Stimulated activated CD8-positive, alpha-beta memory T cell treated with anti-CD3 and anti-CD28 coated beads, Interleukin-15, amount 100 ng/mL, for 48 hours (primary cell): ENCODE results near the gene SRCIN1.

Source experiments
- DNase-seq, 2 donors: peaks; one replicate each; pipeline ENCODE4 v3.0.0-alpha.2; 2020; ENCODE audit warnings: low read depth in 2 of 2

SRCIN1 gene

DNA sequence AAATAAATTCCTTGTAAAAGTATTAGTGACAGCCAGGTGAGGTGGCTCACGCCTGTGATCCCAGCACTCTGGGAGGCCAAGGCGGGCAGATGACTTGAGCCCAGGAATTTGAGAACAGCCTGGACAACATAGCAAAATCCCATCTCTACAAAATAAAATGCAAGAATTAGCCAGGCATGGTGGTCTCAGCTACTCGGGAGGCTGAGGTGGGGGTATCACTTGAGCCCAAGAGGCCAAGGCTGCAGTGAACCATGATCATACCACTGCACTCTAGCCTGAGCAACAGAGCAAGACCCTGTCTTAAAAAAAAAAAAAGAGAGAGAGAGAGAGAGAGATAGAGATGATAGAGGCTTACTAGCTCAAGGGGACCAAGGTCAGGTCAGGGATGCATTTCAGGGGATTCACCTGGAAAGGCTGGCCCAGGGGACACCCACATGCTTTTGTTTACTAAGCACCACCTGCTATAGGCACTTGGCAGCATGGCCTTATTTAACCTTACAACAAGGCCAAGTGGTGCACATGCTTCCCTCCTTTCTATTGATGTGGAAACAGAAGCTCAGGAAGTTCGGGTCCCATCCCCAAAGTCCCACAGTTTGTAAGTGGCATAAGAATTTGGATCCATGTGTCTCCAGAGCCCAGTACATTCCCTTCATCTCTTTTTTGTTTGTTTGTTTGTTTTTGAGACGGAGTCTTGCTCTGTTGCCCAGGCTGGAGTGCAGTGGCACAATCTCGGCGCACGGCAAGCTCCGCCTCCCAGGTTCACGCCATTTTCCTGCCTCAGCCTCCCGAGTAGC lies 12.4 kb upstream of the SRCIN1 start:
- no peak for DNase-seq

DNA sequence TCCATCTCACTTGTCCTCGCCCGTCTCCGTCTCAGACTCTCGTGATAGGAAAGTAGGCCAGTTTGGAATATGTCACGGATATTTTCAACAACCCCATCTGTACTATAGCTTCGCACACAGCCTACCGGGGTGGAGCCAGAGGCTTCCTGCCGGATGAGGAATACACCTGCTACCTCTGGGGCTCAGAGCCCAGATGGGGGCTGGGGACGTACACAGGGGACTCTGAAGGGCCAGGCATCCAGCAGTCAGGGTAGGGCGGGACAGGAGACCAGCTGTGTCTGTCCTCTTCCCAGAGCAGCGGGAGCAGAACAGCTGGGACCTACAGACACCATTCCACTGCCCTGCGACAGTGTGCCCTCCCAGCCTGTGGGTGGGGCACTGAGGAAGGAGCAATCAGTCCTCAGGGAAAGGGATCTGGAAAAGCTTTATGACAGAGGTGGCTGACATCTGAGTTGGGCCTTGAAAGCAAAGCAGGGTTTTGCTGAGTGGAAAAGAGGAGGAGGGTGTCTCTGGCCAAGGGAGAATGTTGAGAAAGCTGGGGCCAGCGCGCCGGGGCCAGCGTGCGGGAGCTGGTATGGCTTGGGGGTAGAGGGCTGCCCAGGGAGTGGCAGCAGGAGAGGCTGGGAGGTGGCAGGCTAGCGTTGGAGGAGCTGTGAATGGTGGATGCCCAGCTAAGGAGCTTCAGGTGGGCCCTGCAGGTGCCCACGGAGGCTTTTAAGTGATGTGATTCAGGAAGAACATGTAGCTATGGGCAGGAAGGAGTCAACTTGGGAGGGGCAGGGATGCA lies 11.5 kb upstream of the SRCIN1 start:
- DNase-seq = no peak

DNA sequence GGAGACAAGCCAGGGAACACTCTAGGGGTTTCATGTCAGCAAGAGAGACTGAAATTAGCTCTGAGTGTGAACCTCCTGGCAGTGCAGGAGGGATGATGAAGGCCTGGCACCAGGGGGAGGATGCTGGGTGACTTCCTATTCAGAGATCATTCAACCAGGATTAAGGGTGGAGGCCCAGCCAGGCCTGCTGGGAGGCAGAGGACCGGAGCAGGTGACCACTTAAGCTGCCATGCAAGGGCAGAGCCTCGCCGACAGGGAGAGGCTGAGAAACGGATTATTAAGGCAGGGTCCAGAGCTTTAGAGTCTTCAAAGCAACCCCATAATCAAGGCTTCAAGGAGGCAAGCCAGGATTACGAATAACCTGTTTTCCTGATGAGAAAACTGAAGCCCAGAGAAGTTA lies 10.6 kb upstream of the SRCIN1 start:
- no peak for DNase-seq

DNA sequence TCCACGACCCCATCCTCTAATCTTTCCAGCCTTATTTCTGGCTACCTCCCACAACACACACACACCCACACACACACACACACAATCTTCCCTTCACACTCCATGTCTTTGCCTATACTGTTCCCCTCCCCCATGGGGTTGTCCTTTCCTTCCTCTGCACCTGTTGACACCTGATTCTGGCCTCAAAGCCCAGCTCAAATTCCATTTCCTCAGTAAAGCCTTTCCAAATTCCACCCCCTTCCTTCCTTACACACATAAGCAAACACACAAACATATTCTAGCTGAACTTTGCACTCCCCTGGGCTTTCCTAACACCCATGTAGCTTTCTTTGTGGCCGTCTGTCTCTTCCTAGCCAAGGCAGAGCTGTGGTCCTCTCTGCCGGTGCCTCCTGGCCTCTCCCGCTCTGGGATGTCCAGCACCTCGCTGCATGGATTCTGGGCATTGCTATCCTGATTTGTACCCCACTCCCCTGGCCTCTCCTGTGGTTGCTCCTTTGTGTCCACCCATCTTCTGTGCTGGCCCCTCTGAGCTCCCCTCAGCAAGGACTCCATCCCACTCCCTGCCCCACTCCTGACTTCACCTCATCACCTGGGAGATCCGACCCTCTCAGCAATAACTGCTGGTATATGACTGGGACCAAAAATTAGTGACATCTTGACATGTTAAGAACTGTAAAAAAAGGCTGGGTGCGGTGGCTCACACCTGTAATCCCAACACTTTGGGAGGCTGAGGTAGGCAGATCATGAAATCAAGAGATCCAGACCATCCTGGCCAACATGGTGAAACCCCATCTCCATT lies 8.4 kb upstream of the SRCIN1 start:
- no peak for DNase-seq

DNA sequence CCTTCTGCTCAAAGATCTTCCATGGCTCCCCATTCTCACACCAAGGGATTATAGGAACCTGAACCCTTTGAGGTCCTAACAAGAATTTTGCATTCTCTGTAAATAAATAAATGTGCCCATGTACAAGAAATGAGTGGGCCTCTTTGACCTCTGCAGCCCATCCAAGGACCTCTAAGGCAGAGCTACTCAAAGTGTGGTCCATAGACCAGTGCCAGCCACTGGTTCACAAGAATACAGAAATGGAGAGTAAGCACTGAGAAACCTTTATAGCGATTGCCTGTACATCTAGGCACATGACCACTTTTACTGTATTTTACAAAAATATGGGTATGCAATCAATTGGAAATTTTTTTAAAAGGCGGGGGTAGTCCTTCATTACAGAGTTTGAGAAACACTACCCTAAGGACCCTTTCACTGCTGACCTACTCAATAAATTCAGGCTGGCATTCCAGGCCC lies 7.8 kb upstream of the SRCIN1 start:
- no peak for DNase-seq

DNA sequence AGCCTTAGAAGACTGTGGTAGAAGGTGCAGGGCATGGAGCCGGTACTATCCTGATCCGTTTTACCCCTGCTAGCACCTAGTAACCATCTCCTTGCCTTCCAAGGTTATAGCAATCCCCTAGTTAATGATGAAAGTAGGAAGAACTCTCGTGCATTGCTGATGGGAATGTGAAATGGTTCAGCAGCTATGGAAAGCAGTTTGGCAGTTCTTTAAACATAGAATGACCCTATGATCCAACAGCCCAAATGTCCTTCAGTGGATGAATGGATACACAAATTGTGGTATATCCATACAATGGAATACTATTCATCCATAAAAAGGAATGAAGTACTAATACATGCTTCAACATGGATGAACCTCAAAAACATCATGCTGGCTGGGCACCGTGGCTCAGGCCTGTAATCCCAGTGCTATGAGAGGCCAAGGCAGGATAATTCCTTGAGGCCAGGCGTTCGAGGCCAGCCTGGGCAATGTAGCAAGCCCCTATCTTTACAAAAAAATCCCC lies 6.2 kb upstream of the SRCIN1 start:
- no peak for DNase-seq

DNA sequence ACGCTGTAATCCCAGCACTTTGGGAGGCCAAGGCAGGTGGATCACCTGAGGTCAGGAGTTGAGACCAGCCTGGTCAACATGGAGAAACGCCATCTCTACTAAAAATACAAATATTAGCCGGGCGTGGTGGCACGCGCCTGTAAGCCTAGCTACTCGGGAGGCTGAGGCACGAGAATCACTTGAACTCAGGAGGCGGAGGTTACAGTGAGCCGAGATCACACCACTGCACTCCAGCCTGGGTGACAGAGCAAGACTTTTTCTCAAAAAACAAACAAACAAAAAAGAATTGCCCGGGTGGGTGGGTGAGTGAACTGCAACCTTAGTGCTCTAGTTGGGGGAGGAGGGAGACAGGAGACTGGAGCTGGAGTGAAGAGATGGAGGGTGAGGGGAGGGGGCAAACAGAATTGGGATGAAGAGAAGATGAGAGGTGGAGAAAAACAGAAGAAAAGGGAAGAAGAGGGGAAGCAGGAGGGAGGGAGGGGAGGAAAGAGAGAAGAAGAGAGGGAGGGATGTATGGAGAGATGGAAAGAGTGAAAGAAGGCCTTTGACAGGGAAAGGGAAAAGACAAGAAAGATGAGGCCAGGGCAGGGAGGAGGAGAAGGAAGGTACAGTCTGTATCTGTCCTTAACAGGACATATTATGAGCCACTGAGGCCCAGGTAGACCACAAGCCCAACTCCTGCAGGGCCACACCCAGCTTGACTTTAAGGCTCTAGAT lies 5.5 kb upstream of the SRCIN1 start:
- DNase-seq = no peak

DNA sequence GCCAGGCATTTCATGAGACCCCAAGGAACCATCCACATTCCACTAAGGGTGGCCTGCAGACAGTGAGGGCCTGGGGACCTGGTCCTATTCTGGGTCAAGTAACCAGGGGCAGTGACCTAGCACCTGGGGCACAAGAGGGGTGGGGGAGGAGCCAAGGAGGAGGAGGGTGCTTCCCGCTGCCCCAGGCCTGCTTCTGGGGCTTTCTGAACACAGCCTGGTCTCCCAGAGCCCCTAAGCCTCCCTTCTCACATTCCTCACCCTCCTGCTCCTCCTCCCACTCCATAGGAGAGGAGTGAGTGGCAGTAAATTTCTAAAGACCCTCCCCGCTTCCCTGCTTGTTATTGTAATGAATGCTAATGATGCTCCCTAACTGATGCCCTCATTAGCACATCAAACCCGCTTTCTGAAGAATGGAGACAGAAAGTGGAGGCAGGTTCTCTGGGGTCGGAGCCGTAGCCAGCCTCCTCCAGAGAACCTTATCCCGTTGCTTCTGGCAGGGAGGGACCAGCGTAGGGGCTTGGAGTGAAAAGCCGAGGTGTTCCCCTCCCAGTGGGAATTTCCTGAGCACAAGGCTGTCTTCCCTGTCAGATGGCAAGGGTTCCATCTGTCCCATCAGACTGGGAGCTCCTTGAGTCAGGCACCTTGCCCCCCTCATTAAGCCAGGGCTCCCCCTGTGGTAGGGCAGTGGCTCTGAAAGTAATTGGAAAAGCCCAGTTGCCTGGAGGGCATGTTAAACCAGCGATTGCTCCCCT lies 3.7 kb upstream of the SRCIN1 start:
- no peak for DNase-seq

DNA sequence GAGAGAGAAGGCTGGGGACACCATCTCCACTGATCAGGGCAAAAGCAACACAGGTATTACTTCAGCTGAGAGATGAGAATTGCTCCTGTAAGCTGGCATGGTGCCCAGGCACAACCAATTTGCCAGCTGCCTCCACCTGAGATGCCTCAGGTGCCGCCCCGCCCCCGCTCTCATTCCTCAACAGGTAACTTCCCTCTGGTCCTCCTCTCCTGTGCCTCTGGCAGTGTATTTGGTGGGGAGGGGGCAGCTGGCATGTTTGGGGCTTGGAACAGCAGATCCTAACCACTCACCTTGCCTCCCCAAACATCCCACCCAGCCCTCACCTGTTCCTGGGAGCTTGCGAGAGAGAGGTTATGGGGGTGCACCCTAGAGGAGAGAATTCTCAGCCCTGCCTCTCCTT lies 2.9 kb upstream of the SRCIN1 start:
- no peak for DNase-seq

DNA sequence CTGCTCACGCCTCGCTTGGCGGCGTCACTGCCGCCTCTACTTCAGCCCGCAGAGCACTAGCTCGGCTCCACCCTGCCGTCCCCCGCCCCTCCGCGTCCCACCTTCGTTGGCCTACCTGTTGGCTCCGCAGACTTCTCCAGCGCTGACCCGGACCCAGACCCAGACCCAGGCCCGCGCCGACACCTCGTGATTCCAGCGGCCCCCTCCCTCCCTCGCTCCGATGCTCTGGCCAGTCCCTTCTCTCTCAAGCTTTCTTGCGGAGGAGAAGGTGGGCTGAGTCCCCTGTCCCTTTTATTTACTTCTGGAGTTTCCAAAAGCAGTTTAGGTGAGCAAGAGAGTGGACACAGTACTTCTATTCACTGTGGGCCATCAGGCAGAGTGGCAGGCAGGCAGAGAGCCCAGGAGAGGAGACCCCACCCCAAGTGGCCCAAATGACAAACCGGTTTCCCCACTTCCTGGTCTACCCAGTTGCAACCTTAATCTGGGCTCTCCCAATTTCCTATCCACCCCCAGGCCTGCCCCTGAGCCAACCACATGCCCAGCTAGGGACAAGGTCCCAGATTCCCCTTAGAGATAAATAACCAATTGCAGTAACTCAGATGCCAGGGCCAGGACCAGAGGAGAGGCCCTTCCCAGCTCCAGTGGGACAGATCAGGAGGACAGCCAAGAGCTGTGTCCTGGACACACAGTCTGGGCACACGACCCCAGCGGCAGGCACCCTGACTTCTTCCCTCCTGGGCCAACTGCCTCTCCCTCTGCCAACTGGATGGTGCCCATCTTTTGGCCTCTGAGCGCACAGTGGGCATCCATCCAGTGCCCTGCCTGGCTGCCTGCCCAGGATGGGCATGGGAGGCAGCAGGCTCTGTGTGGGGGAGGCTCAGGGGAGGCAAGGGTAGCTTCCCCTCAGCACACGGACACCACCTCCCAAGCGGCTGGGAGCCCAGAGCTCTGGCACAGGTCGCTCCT lies 1.2 kb upstream of the SRCIN1 start:
- DNase-seq = no peak

DNA sequence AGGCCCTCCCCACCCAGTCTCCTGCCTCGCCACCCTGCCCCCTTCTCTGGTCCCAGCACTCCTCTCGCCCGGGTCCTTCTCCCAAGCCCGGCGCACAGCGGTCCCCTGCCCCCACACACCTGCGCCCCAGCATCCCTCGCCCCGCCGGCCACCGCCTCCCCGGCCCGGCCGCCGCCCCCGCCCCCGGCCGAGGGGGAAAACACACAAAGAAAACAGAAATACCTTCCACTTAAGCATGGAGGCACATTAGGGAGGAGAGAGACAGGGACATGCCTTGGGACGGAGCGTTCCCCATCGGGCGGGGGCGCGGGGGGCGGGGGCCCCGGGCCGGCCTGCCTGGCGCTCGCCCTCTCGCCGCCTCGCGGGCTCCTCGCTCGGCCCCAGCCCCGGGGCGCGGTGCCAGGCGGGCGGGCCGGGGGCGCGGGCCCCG lies 326 bp downstream of the SRCIN1 start:
- DNase-seq = no peak

DNA sequence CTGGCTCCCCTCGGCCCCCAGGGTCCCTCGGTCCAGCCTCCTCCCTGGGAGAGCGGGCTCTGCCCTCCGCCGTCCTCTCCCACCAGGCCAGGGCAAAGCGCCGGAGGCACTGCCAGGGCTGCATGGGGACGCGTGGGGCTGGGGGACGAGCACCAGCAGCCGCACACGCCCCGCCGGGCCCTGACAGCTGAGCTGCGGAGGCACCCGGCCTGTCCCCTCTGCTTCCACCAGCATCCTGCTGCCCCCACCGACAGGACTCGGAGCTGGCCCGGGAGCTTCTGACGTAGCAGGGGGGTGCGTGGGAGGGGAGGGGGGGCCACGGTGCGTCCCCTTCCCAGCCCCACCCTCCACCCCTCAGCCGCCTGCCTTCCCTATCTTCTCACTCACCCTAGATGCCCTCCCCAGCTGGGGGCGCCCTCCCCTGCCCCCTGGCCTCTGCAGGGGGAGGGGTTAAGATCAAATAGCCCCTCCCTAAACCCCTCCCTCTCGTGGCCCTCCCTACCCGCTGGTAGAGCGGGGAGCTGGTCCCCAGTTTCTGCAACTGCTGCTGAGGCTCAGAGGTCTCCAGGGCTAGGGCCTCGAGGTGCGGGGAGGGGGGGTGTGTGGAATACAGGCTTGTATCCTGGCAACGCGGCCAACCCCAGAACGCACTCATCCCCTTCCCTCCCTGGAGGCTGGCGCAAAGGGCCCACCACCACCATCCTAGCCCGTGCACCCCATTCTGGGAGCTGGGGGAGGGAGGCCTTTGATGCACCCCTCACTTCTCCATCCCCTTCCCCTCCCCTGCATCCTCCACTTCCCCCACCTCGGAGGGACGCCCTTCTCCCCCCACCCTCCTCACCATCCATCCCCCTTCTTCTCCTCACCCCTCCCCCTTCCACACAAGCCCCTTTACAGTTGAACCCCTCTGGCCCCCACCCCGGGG lies 1.0 kb downstream of the SRCIN1 start:
- DNase-seq = peak in 1 of 2 donors; percentile 9

DNA sequence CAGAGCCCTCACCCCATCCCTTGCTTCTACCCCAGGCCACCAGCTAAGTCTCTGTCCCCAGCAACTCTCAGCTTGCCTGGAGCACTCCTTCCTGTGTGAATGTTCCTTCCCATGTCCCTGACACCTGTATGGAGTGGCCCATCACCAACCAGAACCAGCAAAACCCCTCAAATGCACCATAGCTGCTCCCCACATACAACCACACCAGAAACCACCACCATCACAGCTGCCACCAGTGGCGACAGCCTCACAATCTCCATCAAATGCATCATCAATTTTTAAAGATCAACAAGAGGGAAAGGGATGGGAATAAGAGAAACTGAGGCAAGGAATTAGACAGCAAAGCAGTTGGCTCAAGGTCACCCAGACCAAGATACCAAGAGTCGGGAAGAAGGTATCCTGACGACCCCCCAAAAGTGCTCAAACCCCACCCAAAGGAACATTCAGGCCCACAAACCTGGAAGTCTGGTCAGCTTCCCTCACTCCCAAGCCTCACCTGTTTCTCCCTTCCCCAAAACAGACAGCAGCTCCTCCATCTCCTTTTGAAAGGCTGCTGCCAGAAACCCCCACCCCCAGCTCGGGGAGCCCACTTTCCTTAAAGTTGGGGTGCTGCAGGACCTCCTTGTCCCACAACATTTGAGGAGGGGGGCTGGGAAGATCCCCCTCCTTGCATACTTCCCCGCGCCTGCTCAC lies 1.8 kb downstream of the SRCIN1 start:
- no peak for DNase-seq

DNA sequence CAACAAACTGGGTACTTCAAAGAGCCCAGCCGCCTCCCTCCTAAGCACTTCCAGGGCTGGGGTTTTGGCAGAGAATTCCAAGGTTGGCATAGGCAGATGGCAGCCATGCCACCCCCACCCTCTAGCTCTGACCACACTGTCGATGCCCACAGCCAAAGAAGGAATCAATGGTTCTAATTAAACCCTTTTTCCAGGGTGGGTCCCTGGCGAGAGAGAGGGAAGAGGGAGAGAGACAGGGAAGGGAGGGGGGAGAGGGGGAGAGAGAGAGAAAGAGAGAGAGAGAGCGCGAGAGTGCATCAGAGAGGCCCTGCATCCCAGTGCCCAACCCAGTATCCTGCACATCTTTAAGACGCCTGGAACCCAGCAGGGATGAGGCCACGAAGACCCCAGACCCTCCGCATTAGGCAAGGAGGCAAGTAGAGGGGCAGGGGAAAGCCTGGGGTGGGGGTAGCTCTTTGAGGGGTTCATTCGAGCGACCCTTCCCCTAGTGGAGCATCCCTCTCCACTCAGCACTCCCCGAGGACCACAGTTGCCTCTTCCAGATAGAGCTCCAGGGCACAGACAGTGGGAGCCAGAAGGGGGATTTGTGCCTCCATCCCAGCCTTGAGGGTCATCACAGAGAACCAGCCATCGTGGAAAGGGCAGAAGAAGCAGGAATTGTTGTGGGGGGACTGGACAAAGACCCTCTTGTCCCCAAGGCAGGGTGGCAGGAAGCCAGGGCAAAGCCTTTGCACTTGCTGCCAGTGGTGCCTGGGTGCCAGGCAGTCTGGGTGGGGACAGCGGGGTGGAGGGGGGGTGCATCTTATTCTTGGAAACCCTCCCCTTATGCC lies 2.6 kb downstream of the SRCIN1 start:
- no peak for DNase-seq

DNA sequence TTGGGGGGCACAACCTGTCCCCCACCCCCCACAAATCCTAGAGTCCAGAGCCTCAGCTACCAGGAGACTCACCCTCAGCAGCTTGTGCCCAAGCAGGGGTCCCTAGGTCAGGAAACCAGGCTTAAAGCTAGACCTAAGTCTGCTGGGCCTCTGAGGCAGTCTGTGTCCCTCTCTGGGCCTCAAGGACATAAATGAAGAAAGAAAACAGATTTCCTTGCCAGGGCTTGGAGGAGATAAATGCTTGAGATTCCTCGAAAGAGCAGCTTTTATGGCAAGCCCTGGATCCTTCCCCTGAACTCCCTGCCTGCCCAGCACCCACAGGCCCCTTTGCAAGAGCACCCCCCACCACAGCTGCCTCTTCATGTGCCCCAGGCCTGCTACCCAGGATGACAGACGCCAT lies 3.3 kb downstream of the SRCIN1 start:
- DNase-seq = no peak

DNA sequence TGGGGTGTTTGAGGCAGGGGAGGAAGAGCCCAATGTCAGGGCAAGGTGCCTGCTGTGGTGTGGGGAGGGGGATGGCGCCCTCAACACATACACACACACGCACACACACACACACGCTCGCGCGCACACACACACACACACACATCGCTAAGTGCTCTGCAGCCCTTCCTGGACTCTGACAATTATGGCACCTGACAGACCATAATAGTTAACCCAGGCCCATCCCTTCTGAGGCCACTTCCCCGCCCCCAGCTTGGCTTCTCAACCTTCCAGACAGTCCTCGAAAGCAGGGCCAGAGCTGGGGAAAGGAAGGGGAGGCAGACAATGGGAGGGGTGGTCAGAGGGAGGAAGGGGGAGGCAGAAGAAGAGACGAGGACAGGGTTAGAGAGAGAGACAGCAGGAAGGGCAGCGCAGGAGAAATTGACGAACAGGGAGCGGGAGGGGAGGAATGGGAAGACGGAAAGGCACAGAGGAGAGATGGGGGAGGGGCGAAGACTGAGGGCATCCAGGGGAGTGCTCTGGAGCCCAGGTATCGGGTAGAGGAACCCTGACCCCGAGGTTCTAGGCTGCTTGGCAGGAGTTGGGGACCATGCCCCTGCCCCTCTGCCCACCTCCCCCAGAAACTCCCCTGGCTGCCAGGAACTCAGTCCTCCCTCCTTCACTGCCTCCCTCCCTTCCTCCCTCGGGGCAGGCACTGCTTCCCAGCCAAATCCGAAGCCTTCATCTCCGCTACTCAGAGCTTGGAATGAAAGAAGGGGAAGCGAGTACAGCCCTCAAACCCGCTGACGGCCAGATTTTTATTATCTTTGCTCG lies 4.0 kb downstream of the SRCIN1 start:
- DNase-seq = no peak
